ENCODE results near the gene CCDC73. TPM values are rescaled to one million over a fixed set of nuclear protein-coding genes. Genes with fewer than 3 reads are reported as not detected.
A peak's percentile ranks its signal among the peaks of the same experiment; 100 is the strongest.

CCDC73 gene
- total RNA-seq, 6 donors from 2014 or later: 0.15 to 0.20 TPM; not detected in 4

DNA sequence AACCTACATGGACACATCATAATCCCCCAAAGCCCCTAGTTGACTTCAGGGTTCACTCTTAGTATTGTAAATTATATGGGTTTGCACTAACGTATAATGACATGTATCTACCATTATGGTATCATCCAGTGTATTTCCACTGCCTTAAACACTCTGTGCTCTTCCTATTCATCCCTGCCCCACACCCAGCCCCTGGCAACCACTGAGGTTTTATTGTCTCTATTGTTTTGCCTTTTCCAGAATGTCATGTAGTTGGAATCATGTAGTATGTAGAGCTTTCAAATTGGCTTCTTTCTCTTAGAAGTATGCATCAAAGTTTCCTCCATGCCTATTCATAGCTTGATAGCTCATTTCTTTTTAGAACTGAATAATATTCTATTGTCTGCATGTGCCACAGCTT is 227.3 kb downstream of the CCDC73 start:
- ATAC-seq (ENCODE audit: low FRiP score in 2 of 2) (no peak), DNase-seq (no peak)
- H3K9me3 ChIP-seq: no peaks in the 10 kb centered on the region
- WGBS, 2 donors: 91 to 95% methylated on average over 1 of the region's 1 CpG
- no peak overlapping the region for H3K27ac ChIP-seq
- no peaks in the 10 kb centered on the region for H3K36me3 ChIP-seq
- no peak overlapping the region for H3K4me3 ChIP-seq
- H3K27me3 ChIP-seq: no peaks in the 10 kb centered on the region
- TF ChIP-seq, protein P1, sequence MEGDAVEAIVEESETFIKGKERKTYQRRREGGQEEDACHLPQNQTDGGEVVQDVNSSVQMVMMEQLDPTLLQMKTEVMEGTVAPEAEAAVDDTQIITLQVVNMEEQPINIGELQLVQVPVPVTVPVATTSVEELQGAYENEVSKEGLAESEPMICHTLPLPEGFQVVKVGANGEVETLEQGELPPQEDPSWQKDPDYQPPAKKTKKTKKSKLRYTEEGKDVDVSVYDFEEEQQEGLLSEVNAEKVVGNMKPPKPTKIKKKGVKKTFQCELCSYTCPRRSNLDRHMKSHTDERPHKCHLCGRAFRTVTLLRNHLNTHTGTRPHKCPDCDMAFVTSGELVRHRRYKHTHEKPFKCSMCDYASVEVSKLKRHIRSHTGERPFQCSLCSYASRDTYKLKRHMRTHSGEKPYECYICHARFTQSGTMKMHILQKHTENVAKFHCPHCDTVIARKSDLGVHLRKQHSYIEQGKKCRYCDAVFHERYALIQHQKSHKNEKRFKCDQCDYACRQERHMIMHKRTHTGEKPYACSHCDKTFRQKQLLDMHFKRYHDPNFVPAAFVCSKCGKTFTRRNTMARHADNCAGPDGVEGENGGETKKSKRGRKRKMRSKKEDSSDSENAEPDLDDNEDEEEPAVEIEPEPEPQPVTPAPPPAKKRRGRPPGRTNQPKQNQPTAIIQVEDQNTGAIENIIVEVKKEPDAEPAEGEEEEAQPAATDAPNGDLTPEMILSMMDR (IDR thresholded peaks at IDR 0.05): no peak
- no peak for TF ChIP-seq EP300 (IDR thresholded peaks at IDR 0.05)
- no peak for TF ChIP-seq POLR2A (IDR thresholded peaks at IDR 0.05)
- TF ChIP-seq POLR2AphosphoS5 (IDR thresholded peaks at IDR 0.05): no peak
- no peaks in the 10 kb centered on the region for H3K4me1 ChIP-seq

DNA sequence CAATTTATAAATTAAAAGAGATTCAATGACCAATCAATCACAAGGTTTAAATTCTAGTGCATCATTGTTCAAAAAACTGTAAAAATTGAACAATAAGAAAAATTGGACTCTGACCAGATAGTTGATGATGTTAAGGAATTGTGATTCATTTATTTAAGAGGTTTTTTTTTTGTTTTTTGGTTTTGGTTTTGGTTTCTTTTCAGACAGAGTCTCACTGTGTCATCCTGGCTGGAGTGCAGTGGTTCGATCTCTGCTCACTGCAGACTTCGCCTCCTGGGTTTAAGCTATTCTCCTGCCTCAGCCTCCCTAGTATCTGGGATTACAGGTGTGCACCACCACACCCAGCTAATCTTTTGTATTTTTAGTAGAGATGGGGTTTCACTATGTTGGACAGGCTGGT is 227.9 kb downstream of the CCDC73 start:
- TF ChIP-seq POLR2A (IDR thresholded peaks at IDR 0.05) (no peak), EP300 (IDR thresholded peaks at IDR 0.05) (no peak)
- 88 to 100% methylated on average over 2 of the region's 2 CpGs for WGBS, 2 donors
- Histone ChIP-seq H3K27me3 (no peaks in the 10 kb centered on the region), H3K36me3 (no peaks in the 10 kb centered on the region), H3K4me3 (no peak overlapping the region), H3K9me3 (no peaks in the 10 kb centered on the region), H3K27ac (no peak overlapping the region), H3K4me1 (no peaks in the 10 kb centered on the region)
- ATAC-seq (ENCODE audit: low FRiP score in 2 of 2): no peak
- DNase-seq: no peak

DNA sequence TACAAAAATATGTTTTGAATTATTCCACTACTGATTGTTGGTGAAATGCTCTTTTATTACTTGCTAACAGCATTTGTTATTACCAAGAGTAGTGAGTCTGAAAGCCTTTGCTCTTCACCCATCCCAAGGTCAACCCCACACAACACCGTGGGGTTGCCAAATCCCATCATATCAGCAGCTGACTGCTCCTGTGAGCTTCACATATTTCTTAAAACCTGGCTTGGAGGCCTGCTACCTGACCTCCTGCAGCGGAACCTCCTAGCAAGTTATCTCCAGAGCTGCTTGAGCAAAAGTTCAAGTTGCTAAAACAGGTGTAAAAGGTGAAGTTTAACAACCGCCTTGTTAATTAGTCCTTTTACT is 230.9 kb downstream of the CCDC73 start:
- H3K9me3 ChIP-seq: no peaks in the 10 kb centered on the region
- no peaks in the 10 kb centered on the region for H3K36me3 ChIP-seq
- H3K27me3 ChIP-seq: no peaks in the 10 kb centered on the region
- no peaks in the 10 kb centered on the region for H3K4me1 ChIP-seq
- H3K4me3 ChIP-seq: no peak overlapping the region
- H3K27ac ChIP-seq: no peak overlapping the region
- DNase-seq (no peak), ATAC-seq (ENCODE audit: low FRiP score in 2 of 2) (no peak)
- WGBS, 2 donors: 68 to 71% methylated on average over 3 of the region's 3 CpGs
- TF ChIP-seq EP300 (IDR thresholded peaks at IDR 0.05): no peak
- TF ChIP-seq POLR2A (IDR thresholded peaks at IDR 0.05): no peak
- TF ChIP-seq, protein P1 (IDR thresholded peaks at IDR 0.05): no peak
- TF ChIP-seq POLR2AphosphoS5 (IDR thresholded peaks at IDR 0.05): no peak

DNA sequence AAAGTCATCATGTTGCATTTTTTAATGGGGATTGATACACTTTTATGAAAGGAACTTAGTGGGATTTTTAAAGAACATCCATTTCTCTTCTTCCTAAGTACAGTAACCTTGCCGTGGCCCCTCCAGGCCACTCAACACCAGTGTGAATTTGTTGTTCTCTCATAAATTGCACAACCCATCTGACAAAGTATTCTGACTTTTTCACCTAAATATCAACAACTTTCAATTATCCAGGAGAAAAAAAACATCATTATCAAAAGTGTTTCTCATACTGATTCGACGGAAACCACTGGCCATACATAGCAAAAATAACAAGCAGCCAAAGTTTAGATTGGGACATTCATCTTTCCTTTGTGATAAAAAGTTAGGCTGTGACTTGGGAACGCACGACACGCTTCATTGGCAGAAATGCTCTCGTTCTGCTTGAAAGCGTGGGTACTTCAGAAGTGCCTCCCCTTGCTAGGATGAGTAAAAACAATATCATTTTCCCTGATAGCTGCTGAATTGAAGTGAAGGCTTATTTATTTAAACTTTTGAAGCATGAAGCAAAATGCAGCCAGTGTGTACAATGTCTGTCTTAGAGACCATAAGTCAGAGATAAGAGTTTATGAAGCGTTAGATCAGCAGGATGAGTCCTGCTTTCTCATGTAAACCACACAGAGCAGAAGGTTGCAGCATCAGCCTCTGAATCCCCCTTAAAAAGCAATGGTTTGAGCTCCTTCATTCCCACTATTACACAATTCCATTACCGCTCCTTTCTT is 231.4 kb downstream of the CCDC73 start:
- H3K27ac ChIP-seq: no peak overlapping the region
- H3K9me3 ChIP-seq: no peaks in the 10 kb centered on the region
- DNase-seq (no peak), ATAC-seq (ENCODE audit: low FRiP score in 2 of 2) (no peak)
- TF ChIP-seq POLR2AphosphoS5 (IDR thresholded peaks at IDR 0.05): no peak
- TF ChIP-seq EP300 (IDR thresholded peaks at IDR 0.05): no peak
- no peak for TF ChIP-seq POLR2A (IDR thresholded peaks at IDR 0.05)
- TF ChIP-seq, protein P1 (IDR thresholded peaks at IDR 0.05): no peak
- 49 to 57% methylated on average over 10 of the region's 10 CpGs for whole genome bisulfite sequencing, 2 donors
- H3K4me1 ChIP-seq: no peaks in the 10 kb centered on the region
- H3K27me3 ChIP-seq: no peaks in the 10 kb centered on the region
- no peaks in the 10 kb centered on the region for H3K36me3 ChIP-seq
- H3K4me3 ChIP-seq: no peak overlapping the region

DNA sequence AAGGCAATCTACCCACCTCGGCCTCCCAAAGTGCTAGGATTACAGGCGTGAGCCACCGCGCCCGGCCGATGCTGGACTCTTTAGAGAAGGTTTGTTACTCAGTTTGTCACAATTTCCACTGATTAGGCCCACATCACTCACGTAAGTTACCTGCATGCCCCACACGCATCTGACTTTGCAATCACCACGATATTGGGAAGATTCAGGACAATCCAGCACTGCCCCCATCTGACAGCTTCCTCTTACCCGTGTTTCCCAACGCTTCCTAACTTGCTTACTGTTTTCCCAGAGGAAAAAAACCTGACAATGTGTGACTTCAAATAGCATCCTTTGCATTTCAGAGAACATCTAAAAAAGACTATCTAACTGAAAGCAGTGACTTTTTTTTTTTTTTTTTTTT is 232.6 kb downstream of the CCDC73 start:
- peak in 1 of 2 donors; percentile 46 for DNase-seq
- no peaks in the 10 kb centered on the region for H3K9me3 ChIP-seq
- no peaks in the 10 kb centered on the region for H3K4me1 ChIP-seq
- 88 to 90% methylated on average over 11 of the region's 11 CpGs for WGBS, 2 donors
- no peaks in the 10 kb centered on the region for H3K27me3 ChIP-seq
- no peaks in the 10 kb centered on the region for H3K36me3 ChIP-seq
- ATAC-seq (ENCODE audit: low FRiP score in 2 of 2): no peak
- TF ChIP-seq POLR2A (IDR thresholded peaks at IDR 0.05): no peak
- TF ChIP-seq EP300 (IDR thresholded peaks at IDR 0.05): no peak
- H3K27ac ChIP-seq: no peak overlapping the region
- no peak overlapping the region for H3K4me3 ChIP-seq

DNA sequence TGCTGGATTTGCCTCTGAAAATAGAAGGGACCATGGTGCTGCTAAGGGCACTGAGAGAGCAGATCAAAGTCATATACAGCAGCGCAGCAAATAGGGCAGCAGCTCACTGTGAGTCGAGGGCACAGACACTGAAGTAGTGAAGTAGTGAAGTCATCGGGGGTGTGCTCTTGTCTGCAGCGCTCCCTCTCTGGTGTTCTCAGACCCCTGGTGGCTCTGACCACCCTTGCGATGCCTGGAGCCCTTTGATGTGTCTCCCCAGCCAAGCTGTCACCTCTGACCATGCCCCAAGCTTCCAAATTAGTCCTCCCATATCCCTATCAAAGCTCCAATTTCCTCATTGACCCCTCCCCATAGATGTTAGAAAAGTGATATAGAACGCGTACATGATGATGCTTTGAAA is 238.6 kb downstream of the CCDC73 start:
- ATAC-seq (ENCODE audit: low FRiP score in 2 of 2) (no peak), DNase-seq (no peak)
- 90 to 93% methylated on average over 5 to 7 of the region's 7 CpGs for WGBS, 2 donors
- Histone ChIP-seq H3K36me3 (no peaks in the 10 kb centered on the region), H3K4me3 (no peak overlapping the region), H3K27me3 (no peaks in the 10 kb centered on the region), H3K4me1 (no peaks in the 10 kb centered on the region), H3K9me3 (no peaks in the 10 kb centered on the region), H3K27ac (no peak overlapping the region)
- TF ChIP-seq POLR2A (IDR thresholded peaks at IDR 0.05) (no peak), EP300 (IDR thresholded peaks at IDR 0.05) (no peak), POLR2AphosphoS5 (IDR thresholded peaks at IDR 0.05) (no peak)

Data from upper lobe of left lung (tissue), 6 donors.